Left ventricle myocardium inferior (tissue), 1 donor: ENCODE measurements around the gene FNDC3B. TPM values are rescaled to one million over a fixed set of nuclear protein-coding genes. Genes with fewer than 3 reads are reported as not detected.

Experiments
- DNase-seq: peaks from one replicate; pipeline ENCODE4 v3.0.0-alpha.2; 2020
- H3K27ac ChIP-seq: fragments of 200-600 bp; replicated peaks from 2 replicates; pipeline ENCODE4 v1.8.0; 2021
- H3K27me3 ChIP-seq: fragments of 200-600 bp; 2 replicates; pipeline ENCODE4 v1.8.0; 2021; ENCODE audit warnings: low read depth
- H3K36me3 ChIP-seq: fragments of 200-600 bp; 2 replicates; pipeline ENCODE4 v1.8.0; 2021
- H3K4me1 ChIP-seq: fragments of 200-600 bp; 2 replicates; pipeline ENCODE4 v1.8.0; 2021
- H3K4me3 ChIP-seq: fragments of 200-600 bp; 2 replicates; pipeline ENCODE4 v1.8.0; 2021; ENCODE audit warnings: mild to moderate bottlenecking, moderate library complexity
- H3K9me3 ChIP-seq: fragments of 200-600 bp; replicated peaks from 2 replicates; pipeline ENCODE4 v1.8.0; 2021
- CTCF ChIP-seq: fragments of 200-600 bp; IDR thresholded peaks from 2 replicates; pipeline ENCODE4 v1.8.0; 2021; ENCODE audit warnings: antibody characterized with exemption, mild to moderate bottlenecking, borderline replicate concordance
- intact Hi-C: fragments of 100-400 bp; cut with micrococcal nuclease; formaldehyde crosslinking; loops from one replicate; pipeline ENCODE4 v1.11.0; 2022
- total RNA-seq: library from RNA; stranded (reverse); fragmentation: NEBNext Ultra II Directional; extraction: Animal tissue kit (Norgen Biotek cat#: 25700); gene quantifications from one replicate; pipeline ENCODE4 v1.2.1, GENCODE V29; 2021
- donor health status: DM: no; HTN: yes; CAD: no; lungs with severe emphysema.

The FNDC3B gene
- total RNA-seq, 1 donor from 2014 or later, result 75.7 TPM

- Histone ChIP-seq H3K4me3 (no peak overlapping the region), H3K9me3 (no peaks in the 10 kb centered on the region), H3K4me1 (peaks cover 77% of the 10 kb centered on the region), H3K27me3 (no peaks in the 10 kb centered on the region), H3K36me3 (no peaks in the 10 kb centered on the region), H3K27ac (no peak overlapping the region)
- intact Hi-C loops, result no loop called here
- no peak for DNase-seq
- TF ChIP-seq CTCF, result no peak
These were observed 36.8 kb downstream of the FNDC3B start for GRCh38 chr3:172076212-172076611.

- peaks cover 78% of the 10 kb centered on the region for H3K4me1 ChIP-seq
- H3K27me3 ChIP-seq, result no peaks in the 10 kb centered on the region
- TF ChIP-seq CTCF, result no peak
- H3K4me3 ChIP-seq, result no peak overlapping the region
- intact Hi-C loops, result no loop called here
- DNase-seq, result no peak
- no peak overlapping the region for H3K27ac ChIP-seq
- no peaks in the 10 kb centered on the region for H3K9me3 ChIP-seq
- H3K36me3 ChIP-seq, result no peaks in the 10 kb centered on the region
These were observed 37.9 kb downstream of the FNDC3B start for GRCh38 chr3:172077197-172077757.

GRCh38 chr3:172078244-172078643, 38.9 kb downstream of the FNDC3B start:
- no peaks in the 10 kb centered on the region for H3K36me3 ChIP-seq
- H3K4me3 ChIP-seq, result no peak overlapping the region
- H3K27ac ChIP-seq, result no peak overlapping the region
- H3K27me3 ChIP-seq, result no peaks in the 10 kb centered on the region
- peaks cover 78% of the 10 kb centered on the region for H3K4me1 ChIP-seq
- TF ChIP-seq CTCF, result no peak
- no peaks in the 10 kb centered on the region for H3K9me3 ChIP-seq
- no peak for DNase-seq
- intact Hi-C loops, result no loop called here

GRCh38 chr3:172078721-172079120, 39.3 kb downstream of the FNDC3B start:
- intact Hi-C loops, result no loop called here
- Histone ChIP-seq H3K9me3 (no peaks in the 10 kb centered on the region), H3K36me3 (no peaks in the 10 kb centered on the region), H3K27me3 (no peaks in the 10 kb centered on the region), H3K4me1 (peaks cover 76% of the 10 kb centered on the region), H3K4me3 (no peak overlapping the region), H3K27ac (no peak overlapping the region)
- TF ChIP-seq CTCF, result no peak
- no peak for DNase-seq

GRCh38 chr3:172079326-172079976, 40.1 kb downstream of the FNDC3B start:
- peaks cover 69% of the 10 kb centered on the region for H3K4me1 ChIP-seq
- intact Hi-C loops, result no loop called here

More at GRCh38 chr3:172079326-172079976, 40.1 kb downstream of the FNDC3B start:
- Histone ChIP-seq H3K9me3 (no peaks in the 10 kb centered on the region), H3K27ac (no peak overlapping the region), H3K4me3 (no peak overlapping the region), H3K27me3 (no peaks in the 10 kb centered on the region), H3K36me3 (no peaks in the 10 kb centered on the region)
- no peak for DNase-seq
- no peak for TF ChIP-seq CTCF
